H1 (cell line): ENCODE measurements around the gene SAMD9L. TPM values are rescaled to one million over a fixed set of nuclear protein-coding genes. Genes with fewer than 3 reads are reported as not detected.

ENCODE experiments used
- CTCF ChIA-PET: fragments of 300-600 bp; sonication (Branson Sonifier 250); formaldehyde crosslinking; loops from one replicate; lab custom pipeline; 2021; ENCODE audit not compliant: partially characterized antibody; lab: Charles Lee
- POLR2A ChIA-PET: fragments of 300-600 bp; sonication (Branson Sonifier 250); formaldehyde crosslinking; loops from one replicate; lab custom pipeline; 2021; ENCODE audit warnings: inconsistent platforms; ENCODE audit not compliant: partially characterized antibody; lab: Charles Lee
- DNase-seq, 2 experiments: peaks; one replicate each; pipeline versions ENCODE4 v3.0.0 to v3.0.0-alpha.2; 2010 to 2022; ENCODE audit warnings: low spot score in 2 of 2, low read depth in 1 of 2, mixed read lengths in 1 of 2
- FAIRE-seq: peaks from 2 replicates; lab custom pipeline; 2011; peaks lifted over from hg19 to GRCh38; lab: Jason Lieb, UNC
- H2AFZ ChIP-seq: 2 replicates; pipeline ENCODE4 v1.8.1; 2012; ENCODE audit warnings: low read length, inconsistent platforms
- H2AK5ac ChIP-seq: 2 replicates; pipeline ENCODE4 v1.6.1; 2013; ENCODE audit warnings: low read depth, low read length
- H2BK120ac ChIP-seq: replicated peaks from 2 replicates; pipeline ENCODE3; 2013; ENCODE audit warnings: low read depth, low read length, inconsistent platforms
- H2BK12ac ChIP-seq: 2 replicates; pipeline ENCODE4 v1.6.1; 2013; ENCODE audit warnings: low read depth, low read length
- H2BK15ac ChIP-seq: 2 replicates; pipeline ENCODE4 v1.6.1; 2013; ENCODE audit warnings: low read length
- H2BK20ac ChIP-seq: 2 replicates; pipeline ENCODE4 v1.6.1; 2013; ENCODE audit warnings: low read length
- H2BK5ac ChIP-seq: 2 replicates; pipeline ENCODE4 v1.6.1; 2013; ENCODE audit warnings: low read depth, low read length
- H3K14ac ChIP-seq: 2 replicates; pipeline ENCODE4 v1.6.1; 2013; ENCODE audit warnings: inconsistent platforms; ENCODE audit not compliant: insufficient read length
- H3K18ac ChIP-seq: 2 replicates; pipeline ENCODE4 v1.6.1; 2013; ENCODE audit warnings: low read length; ENCODE audit errors: extremely low read depth
- H3K23ac ChIP-seq: 2 replicates; pipeline ENCODE4 v1.6.1; 2013; ENCODE audit warnings: inconsistent platforms; ENCODE audit not compliant: insufficient read length
- H3K23me2 ChIP-seq: 2 replicates; pipeline ENCODE4 v1.6.1; 2013; ENCODE audit warnings: low read depth, low read length
- H3K27ac ChIP-seq: 2 replicates; pipeline ENCODE4 v1.6.1; 2011; ENCODE audit warnings: low read depth, low read length, inconsistent platforms
- H3K27me3 ChIP-seq, 4 experiments: replicated peaks in 1 of 4; 1 replicate in 1 of 4; 2 replicates in 3 of 4; pipeline versions ENCODE4 v1.6.1 to v1.8.1; 2011 to 2013; ENCODE audit warnings: low read length in 3 of 4, mild to moderate bottlenecking in 3 of 4, inconsistent platforms in 2 of 4, mixed read lengths in 2 of 4, moderate library complexity in 1 of 4; ENCODE audit not compliant: control insufficient read depth in 3 of 4, insufficient read depth in 3 of 4; ENCODE audit errors: extremely low read depth in 1 of 4
- H3K36me3 ChIP-seq, 4 experiments: 2 replicates each; pipeline versions ENCODE4 v1.6.1 to v1.8.1; 2011 to 2013; ENCODE audit warnings: mild to moderate bottlenecking in 4 of 4, low read length in 3 of 4, moderate library complexity in 2 of 4, control low read depth in 1 of 4, inconsistent platforms in 1 of 4; ENCODE audit not compliant: insufficient read depth in 4 of 4, control insufficient read depth in 2 of 4
- H3K4ac ChIP-seq: replicated peaks from 2 replicates; pipeline ENCODE3; 2013; ENCODE audit warnings: low read length, low read depth, mixed read lengths, inconsistent platforms; ENCODE audit not compliant: insufficient read length
- H3K4me1 ChIP-seq, 4 experiments: replicated peaks in 1 of 4; 1 replicate in 1 of 4; 2 replicates in 3 of 4; pipeline versions ENCODE4 v1.6.1 to v1.8.1; 2011 to 2013; ENCODE audit warnings: low read length in 3 of 4, inconsistent platforms in 2 of 4, mixed read lengths in 1 of 4; ENCODE audit not compliant: insufficient read depth in 4 of 4, control insufficient read depth in 3 of 4
- H3K4me2 ChIP-seq, 2 experiments: 2 replicates each; pipeline versions ENCODE4 v1.6.1 to v1.8.1; 2011 to 2013; ENCODE audit warnings: low read depth in 2 of 2, low read length in 2 of 2, control low read depth in 1 of 2, inconsistent platforms in 1 of 2, mild to moderate bottlenecking in 1 of 2; ENCODE audit not compliant: insufficient read depth in 1 of 2
- H3K4me3 ChIP-seq, 4 experiments: fragments of 200-600, 300-600 bp in 1 of 4; sonication (generic), shearing (Covaris generic), sonication (Bioruptor Twin) in 1 of 4; 2 replicates each; pipeline versions ENCODE4 v1.5.1 to v1.8.1; 2011 to 2016; ENCODE audit warnings: low read length in 4 of 4, low read depth in 3 of 4, control low read depth in 2 of 4, inconsistent platforms in 2 of 4, mild to moderate bottlenecking in 2 of 4, mixed read lengths in 1 of 4, moderate library complexity in 1 of 4; ENCODE audit not compliant: insufficient read depth in 2 of 4; ENCODE audit errors: extremely low read depth in 1 of 4
- H3K56ac ChIP-seq: replicated peaks from 2 replicates; pipeline ENCODE3; 2013; ENCODE audit warnings: low read depth, mild to moderate bottlenecking, mixed read lengths, low read length, inconsistent platforms; ENCODE audit not compliant: insufficient read length
- H3K79me1 ChIP-seq: 2 replicates; pipeline ENCODE4 v1.6.1; 2013; ENCODE audit warnings: low read depth, low read length, control low read depth
- H3K79me2 ChIP-seq, 2 experiments: 2 replicates each; pipeline versions ENCODE4 v1.6.1 to v1.8.1; 2012 to 2013; ENCODE audit warnings: low read length in 2 of 2, mild to moderate bottlenecking in 2 of 2, inconsistent platforms in 1 of 2; ENCODE audit not compliant: insufficient read depth in 2 of 2, control insufficient read depth in 1 of 2
- H3K9ac ChIP-seq, 4 experiments: replicated peaks in 1 of 4; 1 replicate in 1 of 4; 2 replicates in 3 of 4; pipeline versions ENCODE4 v1.6.1 to v1.8.1; 2011 to 2013; ENCODE audit warnings: low read depth in 3 of 4, low read length in 3 of 4, control low read depth in 2 of 4, mild to moderate bottlenecking in 2 of 4, moderate library complexity in 2 of 4, inconsistent platforms in 1 of 4; ENCODE audit errors: extremely low read depth in 1 of 4
- H3K9me3 ChIP-seq, 2 experiments: 2 replicates each; pipeline versions ENCODE4 v1.6.1 to v1.8.1; 2012 to 2013; ENCODE audit warnings: mild to moderate bottlenecking in 2 of 2, moderate library complexity in 2 of 2, control low read depth in 1 of 2, inconsistent platforms in 1 of 2, low read depth in 1 of 2, low read length in 1 of 2, mixed read lengths in 1 of 2; ENCODE audit not compliant: insufficient read depth in 2 of 2
- H4K20me1 ChIP-seq, 2 experiments: replicated peaks in 1 of 2; 2 replicates each; pipeline versions ENCODE3 to v1.8.1; 2011 to 2013; ENCODE audit warnings: inconsistent platforms in 2 of 2, low read length in 2 of 2, mild to moderate bottlenecking in 1 of 2; ENCODE audit not compliant: insufficient read depth in 2 of 2, control insufficient read depth in 1 of 2
- H4K5ac ChIP-seq: 2 replicates; pipeline ENCODE4 v1.6.1; 2013; ENCODE audit warnings: low read length, low read depth, mixed read lengths, inconsistent platforms; ENCODE audit not compliant: insufficient read length
- H4K8ac ChIP-seq: 2 replicates; pipeline ENCODE4 v1.8.0; 2013; ENCODE audit warnings: mild to moderate bottlenecking, moderate library complexity, low read length, inconsistent platforms; ENCODE audit not compliant: insufficient read depth; ENCODE audit errors: extremely low read depth
- H4K91ac ChIP-seq: replicated peaks from 2 replicates; pipeline ENCODE3; 2013; ENCODE audit warnings: low read length, mixed read lengths, inconsistent platforms; ENCODE audit not compliant: insufficient read length
- EZH2 ChIP-seq: fragments of 200-600 bp; sonication (generic); IDR thresholded peaks from 2 replicates; pipeline ENCODE4 v1.7.1; 2012; ENCODE audit warnings: low read depth, mild to moderate bottlenecking, moderate library complexity, low read length, inconsistent platforms; ENCODE audit not compliant: severe bottlenecking
- POU5F1 ChIP-seq: IDR thresholded peaks from 2 replicates; pipeline ENCODE4 v1.6.1; 2011; ENCODE audit warnings: low read depth, mild to moderate bottlenecking, low read length, moderate library complexity
- RNF2 ChIP-seq: fragments of 200-900, 300-1000 bp; sonication (generic); IDR thresholded peaks from 2 replicates; pipeline ENCODE4 v1.7.1; 2016; ENCODE audit warnings: borderline replicate concordance, low read depth, mild to moderate bottlenecking, antibody characterized with exemption, low read length; ENCODE audit not compliant: poor library complexity, severe bottlenecking; ENCODE audit errors: missing control alignments
- WGBS, 2 experiments: shearing (Covaris generic) in 1 of 2; methylation state at CpG; one replicate each; pipeline versions ENCODE4 v1.1.6 to v1.1.7; 2013 to 2015; ENCODE audit warnings: low lambda C conversion rate in 2 of 2, mixed read lengths in 2 of 2, inconsistent platforms in 1 of 2, low coverage in 1 of 2, missing lambda C conversion rate in 1 of 2; ENCODE audit not compliant: insufficient replicate concordance in 2 of 2, insufficient coverage in 1 of 2, insufficient read length in 1 of 2; ENCODE audit errors: extremely low coverage in 1 of 2, missing lambda C conversion rate in 1 of 2; 5-methylcytosine and 5-hydroxymethylcytosine counted together
- polyA plus RNA-seq, 7 experiments: library from polyadenylated mRNA; depleted of rRNA in 3 of 7; stranded (reverse) in 5 of 7; unstranded in 2 of 7; fragments of >200 nt in 5 of 7; fragments of 200-250 nt in 2 of 7; gene quantifications; 1 replicate in 5 of 7; 2 replicates in 1 of 7; 4 replicates in 1 of 7; pipeline versions ENCODE4 v1.2.1 to v1.2.3, GENCODE V29; 2011 to 2013; ENCODE audit warnings: missing spikeins in 2 of 7, mixed read lengths in 2 of 7
- total RNA-seq: library from RNA; stranded (reverse); fragmentation: NEBNext Ultra II Directional; extraction: Animal tissue kit (Norgen Biotek cat#: 25700); gene quantifications from 2 replicates; pipeline ENCODE4 v1.2.1, GENCODE V29; 2021

Gene SAMD9L
- total and polyA plus RNA-seq, 2 of the 8 experiments (the other 6 are each of a cell fraction or from before 2014, with no cell fraction given) = not detected

DNA sequence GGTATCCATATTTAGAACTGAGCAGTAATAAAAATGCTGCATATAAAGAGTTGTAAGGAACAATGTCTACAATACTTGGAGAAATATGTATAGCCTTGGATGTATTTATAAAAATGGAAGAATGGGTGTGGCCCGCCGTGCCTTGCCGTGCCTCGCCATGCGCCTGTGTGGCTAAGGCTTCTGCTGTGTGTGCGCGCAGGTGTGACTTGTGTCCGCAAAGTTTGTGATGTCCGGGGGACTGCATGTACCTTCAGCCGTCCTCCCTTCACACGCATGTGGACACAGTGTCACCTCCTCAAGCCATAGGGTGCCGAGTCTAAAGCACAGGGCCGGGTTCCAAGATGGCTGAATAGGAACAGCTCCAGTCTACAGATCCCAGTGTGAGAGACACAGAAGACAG lies 40.2 kb downstream of the SAMD9L start:
- Histone ChIP-seq H3K36me3 (no peaks in the 10 kb centered on the region), H4K5ac (no peak overlapping the region), H3K23me2 (no peaks in the 10 kb centered on the region), H2BK120ac (no peak overlapping the region), H3K56ac (no peak overlapping the region), H2AFZ (no peak overlapping the region), H4K8ac (no peak overlapping the region; the same call in 1 of the 2 replicates), H3K27me3 (no peaks in the 10 kb centered on the region), H3K27ac (no peak overlapping the region), H3K4me3 (no peak overlapping the region), H3K4ac (no peak overlapping the region), H2BK12ac (no peak overlapping the region), H4K91ac (no peak overlapping the region), H3K9me3 (peaks cover 0 to 4% of the 10 kb centered on the region in 2 experiments; a peak in 1 of 4 replicates), H2AK5ac (no peak overlapping the region), H3K9ac (no peak overlapping the region), H3K4me2 (no peak overlapping the region), H3K23ac (no peak overlapping the region), H2BK15ac (no peak overlapping the region), H4K20me1 (no peaks in the 10 kb centered on the region), H2BK20ac (no peak overlapping the region), H3K18ac (no peak overlapping the region), H3K4me1 (no peaks in the 10 kb centered on the region), H3K14ac (no peak overlapping the region), H2BK5ac (no peak overlapping the region), H3K79me1 (no peaks in the 10 kb centered on the region), H3K79me2 (no peaks in the 10 kb centered on the region)
- FAIRE-seq (no peak), DNase-seq (no peak)
- 94% methylated on average over 13 of the region's 13 CpGs; no CpG with 5 or more reads in 1 of the 2 experiments for WGBS, 2 experiments
- TF ChIP-seq POU5F1 (no peak), RNF2 (no peak), EZH2 (no peak)
- ChIA-PET CTCF (no interaction called here), POLR2A (no interaction called here)
